GM13976 (cell line): ENCODE data around the gene IFNG-AS1.

Experiments used
- DNase-seq: peaks from one replicate; pipeline ENCODE4 v3.0.0; 2012; ENCODE audit warnings: low spot score
- CTCF ChIP-seq: IDR thresholded peaks from 2 replicates; pipeline ENCODE4 v1.5.1; 2012; ENCODE audit warnings: borderline replicate concordance, mild to moderate bottlenecking; ENCODE audit not compliant: insufficient read depth; ENCODE audit errors: extremely low read depth, missing control alignments, control extremely low read depth
- in situ Hi-C: fragments of 300-500 bp; cut with MboI; formaldehyde crosslinking; loops from one replicate; pipeline ENCODE4 v1.12.0; 2022; ENCODE audit warnings: low sequenced_read_pairs, mixed read lengths, inconsistent platforms; ENCODE audit not compliant: unreplicated experiment

IFNG-AS1 gene

DNA sequence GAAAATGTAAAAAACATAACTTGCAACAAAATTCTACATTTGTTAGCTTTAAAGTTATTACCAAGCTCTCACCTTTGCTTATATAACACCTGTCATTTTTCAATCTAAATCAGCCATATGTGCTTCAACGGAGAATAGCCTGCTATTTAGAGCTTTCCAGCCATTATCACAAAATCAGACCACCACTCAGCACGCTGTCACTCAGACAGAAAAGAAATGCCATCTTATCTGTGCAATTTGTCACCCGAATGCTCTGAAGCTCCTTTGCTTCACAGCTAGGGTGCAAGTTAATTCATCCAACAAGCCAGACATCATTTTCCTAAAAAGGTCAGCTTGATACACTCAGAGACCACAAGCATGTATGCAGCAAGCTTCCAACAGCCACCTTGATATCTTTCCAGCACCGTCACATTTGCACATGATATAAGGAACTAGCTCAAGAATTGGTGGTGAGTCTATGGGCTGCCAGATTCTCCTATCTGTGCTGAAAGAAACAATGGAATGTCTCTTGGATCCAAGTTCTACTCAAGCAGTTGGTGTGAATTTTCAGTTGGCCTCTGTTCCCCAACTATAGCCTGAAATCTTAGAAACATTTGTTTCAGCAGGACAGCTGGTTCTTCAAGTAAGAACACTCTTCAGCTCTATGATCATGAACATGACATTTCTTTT is 20.0 kb upstream of the IFNG-AS1 start:
- no peak for DNase-seq
- in situ Hi-C loops: no loop called here
- no peak for TF ChIP-seq CTCF

DNA sequence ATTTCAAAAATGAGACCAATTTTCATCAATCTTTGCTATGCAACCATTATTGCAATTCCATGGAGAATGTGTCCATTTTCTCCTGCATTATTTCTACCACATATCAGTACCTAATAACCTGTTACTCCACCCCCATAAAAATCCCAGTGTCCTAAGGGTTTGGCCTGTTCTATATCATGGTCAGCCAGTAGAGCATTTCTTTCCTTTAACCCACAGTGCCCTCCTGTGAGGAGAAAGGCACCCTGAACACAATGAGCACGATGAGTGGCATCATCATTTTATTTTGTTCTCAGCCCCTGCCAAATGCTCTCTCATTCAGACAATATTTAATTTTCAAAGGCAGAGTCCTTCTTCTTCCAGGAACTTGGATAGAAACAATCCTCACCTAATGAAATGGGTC is 11.6 kb upstream of the IFNG-AS1 start:
- in situ Hi-C loops: no loop called here
- no peak for DNase-seq
- no peak for TF ChIP-seq CTCF

DNA sequence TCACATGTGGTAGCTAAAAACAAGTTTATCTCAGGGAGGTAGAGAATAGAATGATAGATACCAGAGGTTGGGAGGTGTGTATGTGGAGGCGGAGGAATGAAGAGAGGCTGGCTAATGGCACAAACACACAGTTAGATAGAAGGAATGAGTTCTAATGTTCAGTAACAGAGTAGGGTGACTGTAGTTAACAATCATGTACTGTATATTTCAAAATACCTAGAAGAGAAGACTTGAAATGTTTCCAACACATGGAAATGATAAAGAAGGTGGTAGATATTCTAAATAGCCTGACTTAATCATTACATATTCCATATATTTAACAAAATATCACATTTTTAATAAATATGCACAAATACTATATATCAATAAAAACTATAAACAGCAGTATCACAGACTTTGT is 8.9 kb upstream of the IFNG-AS1 start:
- in situ Hi-C loops: no loop called here
- no peak for DNase-seq
- no peak for TF ChIP-seq CTCF

DNA sequence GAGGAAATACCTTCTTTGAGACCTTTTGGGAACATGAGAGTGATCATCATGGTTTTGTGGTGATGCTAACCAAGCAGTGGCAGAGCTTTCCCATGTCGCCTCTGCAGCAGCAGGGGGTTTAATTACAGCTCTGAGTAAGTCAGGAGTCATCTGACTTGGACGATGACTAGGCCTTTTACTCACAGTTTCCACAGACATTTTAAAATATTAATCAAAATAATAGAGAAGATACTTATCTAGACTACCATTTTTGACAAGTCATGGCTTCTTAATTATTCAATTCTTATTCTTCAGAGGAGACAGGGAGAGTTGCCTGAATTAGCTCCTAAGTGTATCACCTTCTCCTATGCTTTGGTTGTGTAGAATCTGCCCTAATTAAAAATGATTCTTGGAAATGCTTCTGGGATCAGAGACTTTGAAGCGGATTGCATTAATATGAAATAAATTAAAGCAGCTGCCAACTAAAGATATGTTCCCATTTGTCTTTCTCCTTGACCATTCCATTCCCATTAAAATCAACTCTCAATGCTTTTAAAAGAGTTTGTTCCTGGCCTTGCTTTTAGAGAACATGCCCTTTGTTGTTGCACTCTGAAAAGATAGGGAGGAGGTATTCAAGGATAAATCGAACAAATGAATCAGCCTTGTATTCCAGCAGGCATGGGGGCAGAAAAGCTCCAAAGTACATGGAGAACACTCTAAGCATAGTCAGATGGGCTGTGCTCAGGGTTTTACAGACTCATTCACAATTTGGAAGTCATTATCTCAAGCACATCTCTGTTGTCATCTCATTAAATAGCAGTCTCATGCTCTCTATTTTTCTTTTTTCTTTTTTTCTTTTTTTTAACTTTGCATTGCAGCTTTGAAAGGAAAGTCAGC is 7.7 kb upstream of the IFNG-AS1 start:
- no peak for DNase-seq
- no peak for TF ChIP-seq CTCF
- in situ Hi-C loops: no loop called here

- no peak for TF ChIP-seq CTCF
- in situ Hi-C loops: no loop called here
- no peak for DNase-seq
These were observed 7.1 kb upstream of the IFNG-AS1 start for GRCh38 chr12:67982164-67982563.

DNA sequence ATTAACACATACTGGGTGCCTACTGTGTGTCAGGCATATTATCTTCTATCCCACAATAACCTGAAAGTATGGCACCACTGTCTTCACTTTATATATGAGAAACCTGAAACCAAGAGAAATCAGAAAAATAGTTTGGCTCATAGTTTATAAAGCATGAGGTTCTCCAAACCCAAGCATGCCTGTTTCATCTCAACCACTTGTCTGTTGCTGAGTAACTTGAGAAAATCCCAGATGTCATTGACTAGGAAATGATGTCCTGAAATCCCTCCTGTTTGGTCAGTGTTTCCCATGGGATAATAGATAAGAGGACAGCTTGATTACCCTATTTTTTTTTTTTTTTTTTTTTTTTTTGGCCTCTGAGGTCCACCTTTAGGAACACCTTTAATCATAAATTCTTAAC is 2.6 kb upstream of the IFNG-AS1 start:
- in situ Hi-C loops: no loop called here

More for the DNA sequence above, 2.6 kb upstream of the IFNG-AS1 start:
- TF ChIP-seq CTCF: no peak
- no peak for DNase-seq
